ENCODE measurements around the gene CDAN1.
"Not testable (repeated sequence)": the region's sequence is repeated elsewhere in the genome, so short reads cannot be mapped to it uniquely, and the experiment has no call there.

The CDAN1 gene

DNA sequence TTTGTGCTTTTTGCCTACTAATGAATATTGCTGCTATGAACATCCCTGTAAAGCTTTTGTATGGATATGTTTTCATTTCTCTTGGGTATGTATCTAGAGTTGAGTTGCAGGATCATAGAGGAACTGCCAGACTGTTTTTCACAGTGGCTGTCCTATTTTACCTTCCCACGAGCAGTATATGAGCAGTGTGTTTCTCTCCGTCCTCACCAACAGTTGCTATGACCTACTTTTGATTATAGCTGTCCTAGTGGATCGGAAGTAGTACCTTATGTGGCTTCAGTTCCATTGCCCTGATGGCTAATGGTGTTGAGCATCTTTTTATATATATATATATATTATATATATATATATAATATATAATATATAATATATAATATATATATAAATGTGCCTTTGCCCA is 25.2 kb downstream of the CDAN1 start:
- no peak for DNase-seq (ENCODE audit: low spot score)

DNA sequence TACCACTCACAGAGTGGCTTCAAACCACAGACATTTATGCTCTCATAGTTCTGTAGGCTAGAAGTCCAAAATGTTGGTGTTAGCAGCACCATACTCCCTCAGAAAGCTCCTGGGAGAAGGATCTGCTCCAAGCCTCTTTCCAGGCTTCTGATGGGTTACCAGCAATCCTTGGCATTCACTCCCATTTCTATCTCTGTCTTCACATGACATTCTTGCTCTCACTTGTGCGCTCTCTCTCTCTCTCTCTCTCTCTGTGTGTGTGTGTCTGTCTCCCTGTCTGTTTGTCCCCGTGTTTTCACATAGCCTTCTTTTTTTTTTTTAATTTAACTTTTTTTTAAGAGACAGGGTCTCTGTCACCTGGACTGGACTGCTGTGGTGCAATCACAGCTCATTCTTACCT is 26.3 kb downstream of the CDAN1 start:
- no peak for DNase-seq (ENCODE audit: low spot score)

DNA sequence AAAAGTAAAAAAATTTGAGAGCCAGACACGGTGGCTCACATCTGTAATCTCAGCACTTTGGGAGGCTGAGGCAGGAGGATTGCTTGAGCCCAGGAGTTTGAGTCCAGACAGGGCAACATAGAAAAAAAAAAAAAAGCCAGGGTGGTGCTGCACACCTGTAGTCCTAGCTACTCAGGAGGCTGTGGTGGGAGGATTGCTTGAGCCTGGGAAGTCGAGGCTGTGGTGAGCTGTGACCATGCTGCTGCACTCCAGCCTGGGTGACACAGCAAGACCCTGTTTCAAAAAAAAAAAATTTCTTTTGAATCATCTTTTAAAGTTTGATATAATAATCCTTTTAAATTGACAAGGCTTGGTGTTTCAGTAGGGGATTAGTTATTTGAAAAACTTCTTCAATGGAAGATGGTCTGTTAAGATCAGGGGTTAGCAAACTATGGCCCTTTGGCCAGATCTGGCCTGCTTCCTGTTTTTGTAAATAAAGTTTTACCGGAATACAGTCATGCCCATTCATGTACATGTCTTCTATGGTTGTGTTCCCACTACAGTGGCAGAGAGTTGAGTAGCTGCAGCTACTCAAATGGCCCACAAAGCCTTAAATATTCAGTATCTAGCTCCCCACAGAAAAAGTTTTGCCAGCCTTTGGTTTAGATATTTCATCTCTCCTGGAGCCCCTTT is 28.9 kb downstream of the CDAN1 start:
- no peak for DNase-seq (ENCODE audit: low spot score)

DNA sequence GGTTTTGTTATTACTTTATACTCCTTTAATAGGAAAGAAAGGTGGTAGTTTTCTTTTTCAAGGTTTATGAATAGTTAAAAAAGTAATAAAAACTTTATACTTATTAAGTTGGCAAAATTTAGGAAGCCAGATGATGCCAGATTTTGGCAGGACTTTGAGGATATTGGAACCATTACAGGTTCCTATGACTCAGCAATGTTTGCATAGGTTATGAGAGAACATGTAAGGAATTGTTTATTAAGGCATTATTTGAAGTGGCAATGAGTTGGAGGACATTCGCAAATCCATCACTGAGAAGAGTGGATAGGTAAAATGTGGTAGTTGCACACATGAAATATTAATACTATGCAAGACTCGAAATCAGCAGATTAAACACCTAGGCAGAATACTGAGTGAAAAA is 29.9 kb downstream of the CDAN1 start:
- no peak for DNase-seq (ENCODE audit: low spot score)

DNA sequence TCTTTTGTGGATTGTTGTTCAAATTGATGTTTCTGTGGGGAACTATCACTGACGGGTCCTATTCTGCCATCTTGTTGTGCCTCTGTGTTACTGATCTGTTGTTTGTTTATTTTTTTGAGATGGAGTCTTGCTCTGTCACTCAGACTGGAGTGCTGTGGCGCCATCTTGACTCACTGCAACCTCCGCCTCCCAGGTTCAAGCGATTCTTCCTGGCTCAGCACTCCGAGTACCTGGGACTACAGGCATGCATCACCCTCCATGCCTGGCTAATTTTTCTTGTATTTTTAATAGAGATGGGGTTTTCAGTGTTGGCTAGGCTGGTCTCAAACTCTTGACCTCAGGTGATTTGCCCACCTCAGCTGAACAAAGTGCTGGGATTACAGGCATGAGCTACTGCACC is 31.6 kb downstream of the CDAN1 start:
- no peak for DNase-seq (ENCODE audit: low spot score)

DNA sequence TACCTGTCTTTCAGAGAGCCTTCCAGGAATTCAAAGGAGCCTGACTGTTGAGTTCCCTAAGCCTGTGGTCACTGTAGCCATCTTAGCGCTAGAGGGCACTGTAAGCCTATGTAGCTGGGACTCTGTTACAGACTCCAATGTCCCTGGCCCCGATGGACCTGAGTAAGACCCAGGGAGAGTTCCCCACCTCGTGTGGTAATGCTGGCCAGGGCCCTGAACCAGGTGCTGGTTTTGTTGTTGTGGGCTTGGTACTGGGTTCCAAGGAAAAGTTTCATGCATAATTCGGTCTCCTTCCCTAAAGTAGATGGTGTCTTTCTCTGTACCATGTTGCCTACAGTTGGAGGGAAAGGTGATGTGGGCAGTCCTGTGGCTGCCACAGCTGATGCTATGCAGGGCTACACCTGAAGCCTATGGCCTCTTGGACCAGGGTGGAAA is 32.4 kb downstream of the CDAN1 start:
- DNase-seq (ENCODE audit: low spot score), result peak; percentile 52

DNA sequence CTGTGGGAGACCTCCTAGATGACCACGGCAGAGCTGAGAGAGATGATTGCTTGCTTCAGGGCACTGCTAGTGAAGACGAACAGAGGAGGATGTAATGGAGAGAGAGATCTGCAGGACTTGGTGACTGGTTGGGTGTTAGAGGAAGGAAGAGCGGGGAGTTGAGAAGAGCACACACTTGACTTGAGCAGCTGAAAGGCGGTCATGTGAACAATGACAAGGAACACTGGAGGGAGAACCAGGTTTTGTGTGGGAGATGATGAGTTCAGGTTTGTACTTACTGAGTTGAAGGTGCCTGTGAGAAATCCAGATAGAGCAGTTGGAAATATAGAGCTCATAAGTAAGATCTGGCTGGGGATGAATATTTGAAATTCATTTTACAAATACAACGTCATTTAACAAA is 40.3 kb downstream of the CDAN1 start:
- no peak for DNase-seq (ENCODE audit: low spot score)

DNA sequence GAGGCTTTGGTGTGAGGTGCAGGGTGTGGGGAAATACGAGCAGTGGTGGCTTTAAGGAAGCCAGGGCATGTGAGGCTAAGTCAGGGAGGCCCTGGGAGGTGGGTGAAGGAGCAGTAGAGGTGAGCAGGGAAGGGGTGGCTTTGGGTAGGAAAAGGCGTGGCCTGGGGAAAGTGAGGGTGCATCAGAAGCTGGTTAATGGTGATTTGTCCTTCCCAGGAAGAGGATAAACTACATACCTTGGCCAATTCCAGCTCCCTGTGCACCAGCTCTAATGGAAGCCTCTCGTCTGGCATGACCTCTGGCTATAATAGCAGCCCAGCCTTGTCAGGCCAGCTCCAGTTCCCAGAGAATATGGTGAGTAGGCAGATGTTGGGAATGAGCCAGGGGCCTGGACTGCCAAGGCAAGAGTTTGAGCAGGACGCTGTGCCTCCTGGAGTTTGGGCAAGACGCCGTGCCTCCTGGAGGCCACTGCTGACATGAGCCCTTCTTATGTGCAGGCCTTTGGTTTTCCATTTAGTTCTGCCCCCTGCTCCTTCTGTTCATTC is 41.3 kb downstream of the CDAN1 start:
- DNase-seq (ENCODE audit: low spot score), result no peak

DNA sequence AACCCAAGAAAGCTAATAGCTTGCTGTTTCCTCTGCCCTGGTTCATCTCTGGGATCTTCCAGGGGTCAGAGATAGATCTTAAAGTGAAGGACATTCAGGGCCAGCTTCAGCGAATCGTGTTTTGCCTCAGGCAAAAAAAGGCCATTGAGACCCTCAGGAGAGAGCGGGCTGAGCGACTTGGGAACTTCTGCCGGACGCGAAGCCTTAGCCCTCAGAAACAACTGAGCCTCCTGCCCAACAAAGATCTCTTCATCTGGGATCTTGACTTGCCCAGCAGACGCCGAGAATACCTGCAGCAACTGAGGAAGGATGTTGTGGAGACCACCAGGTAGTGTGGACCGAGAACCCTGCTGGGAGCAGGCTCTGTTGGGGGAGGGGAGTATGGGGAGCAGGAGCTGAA is 42.5 kb downstream of the CDAN1 start:
- DNase-seq (ENCODE audit: low spot score), result no peak

DNA sequence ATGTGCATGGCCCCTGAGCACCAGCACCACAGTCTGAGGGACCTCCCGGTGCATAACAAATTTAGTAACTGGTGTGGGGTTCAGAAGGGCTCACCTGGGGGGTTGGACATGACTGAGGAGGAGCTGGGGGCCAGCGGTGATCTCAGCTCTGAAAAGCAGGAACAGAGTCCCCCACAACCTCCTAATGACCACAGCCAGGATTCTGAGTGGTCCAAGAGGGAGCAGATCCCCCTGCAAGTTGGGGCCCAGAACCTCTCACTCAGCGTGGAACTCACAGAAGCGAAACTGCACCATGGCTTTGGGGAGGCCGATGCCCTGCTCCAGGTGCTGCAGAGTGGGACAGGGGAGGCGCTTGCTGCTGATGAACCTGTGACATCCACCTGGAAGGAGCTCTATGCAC is 43.0 kb downstream of the CDAN1 start:
- no peak for DNase-seq (ENCODE audit: low spot score)

DNA sequence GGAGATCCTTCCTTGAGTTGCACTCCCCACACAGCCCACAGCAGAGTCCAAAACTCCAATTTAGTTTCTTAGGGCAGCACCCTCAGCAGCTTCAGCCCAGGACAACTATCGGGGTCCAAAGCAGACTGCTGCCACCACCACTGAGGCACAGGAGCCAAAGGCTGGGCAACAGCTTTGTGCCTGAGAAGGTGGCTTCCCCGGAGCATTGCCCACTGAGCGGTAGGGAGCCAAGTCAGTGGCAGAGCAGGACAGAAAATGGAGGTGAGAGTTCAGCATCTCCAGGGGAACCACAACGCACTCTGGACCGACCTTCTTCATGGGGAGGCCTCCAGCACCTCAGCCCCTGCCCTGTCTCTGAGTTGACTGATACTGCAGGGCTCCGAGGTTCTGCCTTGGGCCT is 43.4 kb downstream of the CDAN1 start:
- DNase-seq (ENCODE audit: low spot score), result no peak

DNA sequence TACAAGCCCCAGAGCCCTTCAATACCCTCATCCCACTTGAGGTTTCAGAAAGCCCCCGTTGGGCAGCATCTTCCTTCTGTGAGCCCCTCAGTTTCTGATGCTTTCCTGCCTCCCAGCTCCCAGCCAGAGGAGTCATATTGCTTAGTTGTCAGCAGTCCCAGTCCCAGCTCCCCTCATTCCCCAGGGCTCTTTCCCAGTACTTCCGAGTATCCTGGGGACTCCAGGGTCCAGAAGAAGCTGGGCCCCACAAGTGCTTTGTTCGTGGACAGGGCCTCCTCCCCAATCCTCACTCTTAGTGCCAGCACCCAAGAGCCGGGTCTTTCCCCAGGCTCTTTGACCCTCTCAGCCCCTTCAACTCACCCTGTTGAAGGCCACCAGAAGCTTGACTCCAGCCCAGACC is 43.9 kb downstream of the CDAN1 start:
- no peak for DNase-seq (ENCODE audit: low spot score)

DNA sequence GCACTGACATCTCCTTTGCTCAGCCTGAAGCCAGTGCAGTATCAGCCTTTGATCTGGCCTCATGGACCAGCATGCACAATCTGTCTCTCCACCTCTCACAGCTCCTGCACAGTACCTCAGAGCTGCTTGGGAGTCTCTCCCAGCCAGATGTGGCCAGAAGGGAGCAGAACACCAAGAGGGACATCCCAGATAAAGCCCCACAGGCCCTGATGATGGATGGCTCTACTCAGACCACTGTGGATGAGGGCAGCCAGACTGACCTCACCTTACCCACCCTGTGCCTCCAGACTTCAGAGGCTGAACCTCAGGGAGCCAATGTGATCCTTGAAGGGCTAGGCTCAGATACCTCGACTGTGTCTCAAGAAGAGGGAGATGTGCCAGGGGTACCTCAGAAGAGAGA is 44.4 kb downstream of the CDAN1 start:
- no peak for DNase-seq (ENCODE audit: low spot score)

DNA sequence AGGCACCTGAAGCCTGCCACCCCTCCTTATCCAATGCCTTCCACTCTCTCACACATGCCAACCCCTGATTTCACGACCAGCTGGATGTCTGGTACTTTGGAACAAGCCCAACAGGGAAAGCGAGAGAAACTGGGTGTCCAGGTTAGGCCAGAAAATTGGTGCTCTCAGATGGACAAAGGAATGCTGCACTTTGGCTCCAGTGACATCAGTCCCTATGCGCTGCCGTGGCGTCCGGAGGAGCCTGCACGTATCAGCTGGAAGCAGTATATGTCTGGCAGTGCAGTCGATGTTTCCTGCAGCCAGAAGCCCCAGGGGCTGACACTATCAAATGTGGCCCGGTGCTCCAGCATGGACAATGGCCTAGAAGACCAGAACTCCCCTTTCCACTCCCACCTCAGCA is 45.2 kb downstream of the CDAN1 start:
- DNase-seq (ENCODE audit: low spot score), result no peak

DNA sequence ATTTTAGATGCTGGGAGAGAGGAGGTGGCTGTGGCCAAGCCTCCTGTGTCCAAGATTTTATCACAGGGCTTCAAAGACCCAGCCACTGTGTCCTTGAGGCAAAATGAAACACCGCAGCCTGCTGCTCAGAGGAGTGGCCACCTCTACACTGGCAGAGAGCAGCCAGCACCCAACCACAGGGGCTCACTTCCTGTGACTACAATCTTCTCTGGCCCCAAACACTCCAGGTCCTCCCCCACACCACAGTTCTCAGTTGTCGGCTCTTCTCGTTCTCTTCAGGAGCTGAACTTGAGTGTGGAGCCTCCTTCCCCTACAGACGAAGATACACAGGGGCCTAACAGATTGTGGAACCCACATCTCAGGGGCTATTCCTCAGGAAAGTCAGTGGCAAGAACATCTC is 45.6 kb downstream of the CDAN1 start:
- DNase-seq (ENCODE audit: low spot score), result no peak

DNA sequence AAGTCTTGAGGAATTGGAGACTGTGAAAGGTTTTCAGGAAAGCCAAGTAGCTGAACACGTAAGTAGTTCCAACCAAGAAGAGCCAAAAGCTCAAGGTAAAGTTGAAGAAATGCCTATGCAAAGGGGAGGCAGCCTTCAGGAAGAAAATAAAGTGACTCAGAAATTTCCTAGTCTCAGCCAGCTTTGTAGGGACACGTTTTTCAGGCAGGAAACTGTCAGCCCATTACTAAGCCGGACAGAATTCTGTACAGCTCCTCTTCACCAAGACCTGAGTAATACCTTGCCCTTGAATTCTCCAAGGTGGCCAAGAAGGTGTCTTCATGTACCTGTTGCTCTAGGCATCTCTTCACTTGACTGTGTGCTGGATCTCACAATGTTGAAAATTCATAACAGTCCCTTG is 48.6 kb downstream of the CDAN1 start:
- DNase-seq (ENCODE audit: low spot score), result no peak

DNA sequence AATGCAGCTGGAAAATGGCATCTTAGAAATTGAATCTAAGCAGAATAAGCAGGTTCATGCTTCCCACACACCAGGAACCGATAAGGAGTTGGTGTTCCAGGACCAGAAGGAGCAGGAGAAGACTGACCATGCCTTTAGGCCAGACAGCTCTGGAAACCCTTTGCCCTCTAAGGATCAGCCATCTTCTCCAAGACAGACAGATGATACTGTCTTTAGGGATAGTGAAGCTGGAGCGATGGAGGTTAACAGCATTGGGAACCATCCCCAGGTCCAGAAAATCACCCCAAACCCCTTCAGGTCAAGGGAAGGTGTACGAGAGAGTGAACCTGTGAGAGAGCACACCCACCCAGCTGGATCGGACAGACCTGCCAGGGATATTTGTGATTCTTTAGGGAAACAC is 49.2 kb downstream of the CDAN1 start:
- no peak for DNase-seq (ENCODE audit: low spot score)

DNA sequence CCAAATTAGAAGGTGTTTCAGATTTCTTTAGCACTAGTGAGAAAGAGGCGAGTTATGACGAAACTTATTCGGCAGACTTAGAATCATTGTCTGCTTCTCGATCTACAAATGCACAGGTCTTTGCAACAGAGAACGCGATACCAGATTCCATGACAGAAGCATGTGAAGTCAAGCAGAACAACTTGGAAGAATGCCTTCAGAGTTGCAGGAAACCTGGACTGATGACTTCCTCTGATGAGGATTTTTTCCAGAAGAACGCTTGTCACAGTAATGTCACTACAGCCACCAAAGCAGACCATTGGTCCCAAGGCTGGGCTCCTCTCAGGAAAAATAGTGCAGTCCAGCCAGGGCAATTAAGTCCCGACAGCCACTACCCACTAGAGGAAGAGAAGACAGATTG is 50.6 kb downstream of the CDAN1 start:
- DNase-seq (ENCODE audit: low spot score), result no peak

DNA sequence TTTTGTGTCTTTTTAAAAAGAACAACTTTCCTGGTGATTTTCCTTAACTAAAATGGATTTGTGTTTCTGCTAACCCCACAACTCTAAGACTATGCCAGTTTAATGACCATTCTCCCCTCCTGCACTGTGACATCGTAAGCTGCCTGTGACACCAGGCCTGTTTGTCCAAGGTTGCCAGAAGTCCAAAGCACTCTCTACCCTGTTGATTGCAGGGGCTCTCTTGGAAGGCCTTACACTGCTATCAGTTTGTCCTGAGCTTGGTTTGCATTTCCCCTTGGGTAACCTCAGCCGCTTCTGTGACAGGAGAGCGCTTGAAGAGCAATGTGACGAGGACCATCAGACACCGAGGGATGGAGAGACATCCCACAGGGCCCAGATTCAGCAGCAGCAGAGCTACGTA is 55.8 kb downstream of the CDAN1 start:
- DNase-seq (ENCODE audit: low spot score), result no peak

DNA sequence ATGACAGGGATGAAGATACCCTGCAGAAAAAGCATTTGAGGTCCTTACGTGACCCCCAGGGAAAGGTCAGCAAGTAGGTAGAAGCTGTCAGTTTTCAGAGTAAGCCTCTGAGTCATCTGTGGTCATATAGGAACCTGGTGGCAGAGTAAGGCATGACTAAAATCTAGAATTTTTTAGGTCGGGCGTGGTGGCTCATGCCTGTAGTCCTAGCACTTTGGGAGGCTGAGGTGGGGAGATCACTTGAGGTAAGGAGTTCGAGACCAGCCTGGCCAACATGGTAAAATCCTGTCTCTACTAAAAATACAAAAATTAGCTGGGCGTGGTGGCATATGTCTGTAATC is 56.8 kb downstream of the CDAN1 start:
- not testable (repeated sequence) for DNase-seq (ENCODE audit: low spot score)

DNA sequence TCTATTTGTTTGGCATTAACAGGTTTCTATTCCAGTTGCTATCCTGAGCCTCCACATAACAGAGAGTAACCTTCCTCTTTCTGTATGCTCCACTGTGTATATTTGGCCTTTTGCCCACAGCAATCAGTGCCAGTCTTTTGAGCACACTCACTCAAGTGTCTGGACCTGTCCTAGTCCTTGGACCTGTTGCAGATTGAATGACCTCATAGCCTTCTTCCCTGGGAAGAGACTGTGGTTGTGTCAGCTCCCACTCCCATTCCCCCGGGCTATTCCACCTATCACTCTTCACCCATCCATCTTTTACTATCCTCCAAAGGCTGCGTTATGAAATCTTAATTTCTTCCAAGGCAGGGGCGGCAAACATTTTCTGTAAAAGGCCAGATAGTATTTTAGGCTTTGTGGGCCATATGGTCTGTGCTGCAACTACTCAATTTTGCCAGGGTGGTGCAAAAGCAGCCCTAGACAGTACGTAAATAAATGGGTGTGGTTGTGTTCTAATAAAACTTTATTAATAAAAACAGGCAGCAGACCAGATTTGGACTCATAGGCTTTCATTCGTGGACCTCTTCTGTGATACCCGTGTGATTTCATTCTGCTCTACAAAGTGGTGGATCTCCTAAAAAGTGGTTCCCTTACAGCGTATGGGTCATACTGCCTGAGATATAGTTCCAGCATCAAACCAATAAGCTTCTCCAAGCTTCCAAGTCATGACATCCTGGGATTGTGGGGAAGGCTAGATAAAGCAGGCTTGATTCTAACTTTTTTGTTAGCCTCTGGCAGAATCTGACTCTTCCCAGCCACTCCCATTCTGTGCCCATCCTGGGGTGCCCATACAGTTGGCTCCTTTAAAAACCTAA is 57.4 kb downstream of the CDAN1 start:
- DNase-seq (ENCODE audit: low spot score), result no peak

DNA sequence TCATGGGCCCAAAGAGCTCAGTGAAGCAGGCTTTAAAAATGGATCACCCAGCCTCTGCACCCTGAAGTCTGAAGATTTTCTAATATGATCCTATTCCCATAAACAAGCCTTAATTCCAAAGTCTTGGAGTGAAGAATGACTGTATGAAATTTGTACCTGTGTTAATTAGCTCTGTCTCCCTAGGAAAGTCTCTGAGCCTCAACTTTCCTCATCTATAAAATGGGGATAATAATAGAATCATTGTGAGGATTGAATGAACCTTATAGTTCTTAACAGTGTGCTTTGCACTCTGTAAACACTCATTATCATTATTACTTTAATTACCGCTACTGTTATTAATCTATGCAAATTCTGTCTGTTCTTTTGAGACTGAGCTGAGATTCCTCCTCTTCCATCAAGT is 61.9 kb downstream of the CDAN1 start:
- DNase-seq (ENCODE audit: low spot score), result no peak

DNA sequence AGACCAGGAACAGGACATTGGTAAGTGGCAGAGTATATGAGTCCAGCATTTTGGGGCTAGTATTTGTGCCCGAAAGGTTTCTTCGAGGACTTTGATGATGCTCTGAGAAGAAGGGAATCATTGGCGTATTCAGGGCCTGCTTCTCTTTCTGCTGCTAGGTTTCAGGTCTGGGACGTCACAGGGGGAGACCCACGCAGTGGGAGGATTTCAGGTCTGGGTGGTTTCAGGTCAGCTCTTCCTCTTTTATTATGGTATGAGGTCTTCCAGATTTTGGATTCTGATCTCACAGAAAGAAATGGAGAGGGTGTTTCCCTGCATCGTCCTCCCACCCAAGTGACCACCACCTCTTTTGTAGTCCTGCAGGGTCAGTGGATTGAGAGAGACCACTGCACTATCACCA is 62.5 kb downstream of the CDAN1 start:
- no peak for DNase-seq (ENCODE audit: low spot score)
